ENCODE data around the gene BAHCC1. TPM values are rescaled to one million over a fixed set of nuclear protein-coding genes. Genes with fewer than 3 reads are reported as not detected.

BAHCC1 gene
- total and polyA plus RNA-seq, 9 of the 15 experiments (the other 6 are each of a cell fraction or from before 2014, with no cell fraction given): 0.14 to 26.9 (median 5.0) TPM

DNA sequence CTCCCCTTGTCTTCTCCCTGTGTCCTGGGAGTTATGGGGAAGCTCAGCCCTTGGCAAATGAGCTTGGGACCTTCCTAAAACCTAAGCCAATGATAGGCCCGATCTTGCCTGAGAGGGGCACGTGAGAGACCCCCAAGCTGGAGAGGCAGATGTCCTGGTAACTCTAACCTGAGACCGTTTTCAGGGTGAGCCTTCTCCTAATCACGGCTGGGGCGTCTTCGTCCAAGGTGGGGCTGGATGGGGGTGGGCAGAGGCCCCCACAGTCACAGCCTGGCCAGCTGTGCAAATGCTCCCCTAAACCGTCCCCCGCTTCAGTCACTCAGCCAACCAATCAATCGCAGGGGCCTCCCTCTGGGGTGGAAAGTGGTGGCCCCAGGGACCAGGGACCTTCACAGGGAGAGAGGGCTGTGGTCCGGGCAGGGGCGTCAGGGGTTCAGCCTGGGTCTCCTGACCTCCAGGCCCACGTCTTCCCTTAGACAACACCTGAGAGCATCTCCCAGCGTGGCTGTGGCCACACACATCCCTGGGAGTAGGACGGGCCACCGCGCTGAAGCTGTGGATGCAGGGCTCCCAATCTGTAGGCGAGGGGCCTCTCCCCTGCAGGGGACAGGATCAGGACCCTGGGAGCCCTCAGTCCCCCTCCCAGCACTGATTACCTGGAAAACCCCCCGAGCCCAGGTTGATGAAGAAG is 86.7 kb downstream of the BAHCC1 start:
- 58% methylated on average over 16 of the region's 18 CpGs for WGBS (ENCODE audit: insufficient coverage, low coverage, missing lambda C conversion rate)
- Histone ChIP-seq H4K20me1 (replicated peaks; ENCODE audit: control insufficient read depth, insufficient read depth, low read length) (no peaks in the 10 kb centered on the region), H3K9me1 (ENCODE audit: control insufficient read depth, insufficient read depth, low read length) (no peaks in the 10 kb centered on the region), H3K27me3 (ENCODE audit: control insufficient read depth in 2 of 2, insufficient read depth in 2 of 2, low read length in 2 of 2) (no peaks in the 10 kb centered on the region; a peak in 1 of 5 replicates), H3K27ac (ENCODE audit: extremely low read depth, low read depth, low read length) (peak overlapping the region; percentile 89; the same call in 2 of the 3 replicates), H3K9me3 (replicated peaks; ENCODE audit: control insufficient read depth, insufficient read depth, low read depth, low read length) (no peaks in the 10 kb centered on the region), H3K9ac (ENCODE audit: insufficient read depth in 1 of 2, low read depth in 2 of 2, low read length in 2 of 2) (peak overlapping the region; percentile 59 to 87), H3K79me2 (ENCODE audit: control insufficient read depth, insufficient read depth, low read length) (no peaks in the 10 kb centered on the region; the same call in 2 of the 3 replicates), H3K4me2 (ENCODE audit: insufficient read depth, low read length) (peak overlapping the region; percentile 81), H3K36me3 (ENCODE audit: control insufficient read depth, insufficient read depth, low read length) (no peaks in the 10 kb centered on the region), H2AFZ (ENCODE audit: low read depth, low read length) (peak overlapping the region; percentile 78), H3K4me1 (replicated peaks in 1 of 2; ENCODE audit: control insufficient read depth in 2 of 2, insufficient read depth in 2 of 2, low read length in 2 of 2) (peaks cover 32 to 71% of the 10 kb centered on the region in 2 experiments), H3K4me3 (peak overlapping the region; percentile 46)
- ChIA-PET POLR2A (interaction anchor here (0.6 kb wide), 1 partner anchor 8 kb away, joined by 4 read pairs; no protein-coding TSS in a partner anchor), CTCF (ENCODE audit: low intra/inter-chr PET ratio) (interaction anchor here (1.1 kb wide), 1 partner anchor 229 kb away, joined by 4 read pairs; no protein-coding TSS in a partner anchor)
- no peak for ATAC-seq
- no TSS peak for BruUV-seq (replicated peaks)
- intact Hi-C loops (cut with micrococcal nuclease) (loop anchor here (5.0 to 10.0 kb wide), 3 partner anchors 40 to 187 kb away; partner anchors contain the start of gene SLC38A10), in situ Hi-C loops (cut with MboI) (loop anchor here (5.0 kb wide), 2 partner anchors 90 to 235 kb away; no protein-coding TSS in a partner anchor)
- no peak for FAIRE-seq
- no peak for DNase-seq (ENCODE audit: extremely low read depth in 1 of 4, low spot score in 3 of 4)
- TF ChIP-seq, protein P1, sequence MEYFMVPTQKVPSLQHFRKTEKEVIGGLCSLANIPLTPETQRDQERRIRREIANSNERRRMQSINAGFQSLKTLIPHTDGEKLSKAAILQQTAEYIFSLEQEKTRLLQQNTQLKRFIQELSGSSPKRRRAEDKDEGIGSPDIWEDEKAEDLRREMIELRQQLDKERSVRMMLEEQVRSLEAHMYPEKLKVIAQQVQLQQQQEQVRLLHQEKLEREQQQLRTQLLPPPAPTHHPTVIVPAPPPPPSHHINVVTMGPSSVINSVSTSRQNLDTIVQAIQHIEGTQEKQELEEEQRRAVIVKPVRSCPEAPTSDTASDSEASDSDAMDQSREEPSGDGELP (CRISPR knock-in tag; IDR thresholded peaks at IDR 0.05; ENCODE audit: borderline replicate concordance): 0 out of 2 replicates have a peak, but pooled peaks have one; percentile 25
- TF ChIP-seq, protein P2, sequence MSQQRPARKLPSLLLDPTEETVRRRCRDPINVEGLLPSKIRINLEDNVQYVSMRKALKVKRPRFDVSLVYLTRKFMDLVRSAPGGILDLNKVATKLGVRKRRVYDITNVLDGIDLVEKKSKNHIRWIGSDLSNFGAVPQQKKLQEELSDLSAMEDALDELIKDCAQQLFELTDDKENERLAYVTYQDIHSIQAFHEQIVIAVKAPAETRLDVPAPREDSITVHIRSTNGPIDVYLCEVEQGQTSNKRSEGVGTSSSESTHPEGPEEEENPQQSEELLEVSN (IDR thresholded peaks at IDR 0.05; ENCODE audit: borderline replicate concordance in 1 of 2, extremely low read depth in 1 of 2, insufficient read depth in 1 of 2, insufficient read length in 1 of 2, low read depth in 1 of 2, low read length in 1 of 2, poor library complexity in 1 of 2, severe bottlenecking in 1 of 2): no peak
- TF ChIP-seq, protein P3, sequence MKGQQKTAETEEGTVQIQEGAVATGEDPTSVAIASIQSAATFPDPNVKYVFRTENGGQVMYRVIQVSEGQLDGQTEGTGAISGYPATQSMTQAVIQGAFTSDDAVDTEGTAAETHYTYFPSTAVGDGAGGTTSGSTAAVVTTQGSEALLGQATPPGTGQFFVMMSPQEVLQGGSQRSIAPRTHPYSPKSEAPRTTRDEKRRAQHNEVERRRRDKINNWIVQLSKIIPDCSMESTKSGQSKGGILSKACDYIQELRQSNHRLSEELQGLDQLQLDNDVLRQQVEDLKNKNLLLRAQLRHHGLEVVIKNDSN (CRISPR knock-in tag; IDR thresholded peaks at IDR 0.05): peak; percentile 38; the same call in 1 of the 2 replicates
- TF ChIP-seq HCFC1 (IDR thresholded peaks at IDR 0.05; ENCODE audit: low read depth, low read length) (no peak), SRF (CRISPR knock-in tag; IDR thresholded peaks at IDR 0.05) (no peak), DDX20 (tag; IDR thresholded peaks at IDR 0.05; ENCODE audit: low read depth) (no peak), ETV6 (IDR thresholded peaks at IDR 0.05; ENCODE audit: borderline replicate concordance in 1 of 2, low read depth in 2 of 2, low read length in 1 of 2) (no peak), ETV6 (CRISPR knock-in tag; IDR thresholded peaks at IDR 0.05; ENCODE audit: borderline replicate concordance) (no peak), SRSF3 (IDR thresholded peaks at IDR 0.05; ENCODE audit: insufficient read depth, low read length) (no peak)
- TF ChIP-seq, protein P4, sequence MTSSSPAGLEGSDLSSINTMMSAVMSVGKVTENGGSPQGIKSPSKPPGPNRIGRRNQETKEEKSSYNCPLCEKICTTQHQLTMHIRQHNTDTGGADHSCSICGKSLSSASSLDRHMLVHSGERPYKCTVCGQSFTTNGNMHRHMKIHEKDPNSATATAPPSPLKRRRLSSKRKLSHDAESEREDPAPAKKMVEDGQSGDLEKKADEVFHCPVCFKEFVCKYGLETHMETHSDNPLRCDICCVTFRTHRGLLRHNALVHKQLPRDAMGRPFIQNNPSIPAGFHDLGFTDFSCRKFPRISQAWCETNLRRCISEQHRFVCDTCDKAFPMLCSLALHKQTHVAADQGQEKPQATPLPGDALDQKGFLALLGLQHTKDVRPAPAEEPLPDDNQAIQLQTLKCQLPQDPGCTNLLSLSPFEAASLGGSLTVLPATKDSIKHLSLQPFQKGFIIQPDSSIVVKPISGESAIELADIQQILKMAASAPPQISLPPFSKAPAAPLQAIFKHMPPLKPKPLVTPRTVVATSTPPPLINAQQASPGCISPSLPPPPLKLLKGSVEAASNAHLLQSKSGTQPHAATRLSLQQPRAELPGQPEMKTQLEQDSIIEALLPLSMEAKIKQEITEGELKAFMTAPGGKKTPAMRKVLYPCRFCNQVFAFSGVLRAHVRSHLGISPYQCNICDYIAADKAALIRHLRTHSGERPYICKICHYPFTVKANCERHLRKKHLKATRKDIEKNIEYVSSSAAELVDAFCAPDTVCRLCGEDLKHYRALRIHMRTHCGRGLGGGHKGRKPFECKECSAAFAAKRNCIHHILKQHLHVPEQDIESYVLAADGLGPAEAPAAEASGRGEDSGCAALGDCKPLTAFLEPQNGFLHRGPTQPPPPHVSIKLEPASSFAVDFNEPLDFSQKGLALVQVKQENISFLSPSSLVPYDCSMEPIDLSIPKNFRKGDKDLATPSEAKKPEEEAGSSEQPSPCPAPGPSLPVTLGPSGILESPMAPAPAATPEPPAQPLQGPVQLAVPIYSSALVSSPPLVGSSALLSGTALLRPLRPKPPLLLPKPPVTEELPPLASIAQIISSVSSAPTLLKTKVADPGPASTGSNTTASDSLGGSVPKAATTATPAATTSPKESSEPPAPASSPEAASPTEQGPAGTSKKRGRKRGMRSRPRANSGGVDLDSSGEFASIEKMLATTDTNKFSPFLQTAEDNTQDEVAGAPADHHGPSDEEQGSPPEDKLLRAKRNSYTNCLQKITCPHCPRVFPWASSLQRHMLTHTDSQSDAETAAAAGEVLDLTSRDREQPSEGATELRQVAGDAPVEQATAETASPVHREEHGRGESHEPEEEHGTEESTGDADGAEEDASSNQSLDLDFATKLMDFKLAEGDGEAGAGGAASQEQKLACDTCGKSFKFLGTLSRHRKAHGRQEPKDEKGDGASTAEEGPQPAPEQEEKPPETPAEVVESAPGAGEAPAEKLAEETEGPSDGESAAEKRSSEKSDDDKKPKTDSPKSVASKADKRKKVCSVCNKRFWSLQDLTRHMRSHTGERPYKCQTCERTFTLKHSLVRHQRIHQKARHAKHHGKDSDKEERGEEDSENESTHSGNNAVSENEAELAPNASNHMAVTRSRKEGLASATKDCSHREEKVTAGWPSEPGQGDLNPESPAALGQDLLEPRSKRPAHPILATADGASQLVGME (CRISPR knock-in tag; IDR thresholded peaks at IDR 0.05): no peak
